Neural cell (in vitro differentiated cells): ENCODE measurements around the gene ESR2.

Experiments used
- POLR2AphosphoS5 ChIP-seq: IDR thresholded peaks from 2 replicates; pipeline ENCODE4 v1.6.1; 2012
- TF ChIP-seq, protein P1 (sequence below): fragments of 450-650 bp; IDR thresholded peaks from 2 replicates; pipeline ENCODE4 v1.5.1; 2014; ENCODE audit warnings: antibody characterized with exemption, mild to moderate bottlenecking, moderate library complexity; ENCODE audit not compliant: poor library complexity, severe bottlenecking
- TF ChIP-seq, protein P2 (sequence below): IDR thresholded peaks from 2 replicates; pipeline ENCODE4 v1.6.1; 2012; ENCODE audit warnings: borderline replicate concordance

DNA sequence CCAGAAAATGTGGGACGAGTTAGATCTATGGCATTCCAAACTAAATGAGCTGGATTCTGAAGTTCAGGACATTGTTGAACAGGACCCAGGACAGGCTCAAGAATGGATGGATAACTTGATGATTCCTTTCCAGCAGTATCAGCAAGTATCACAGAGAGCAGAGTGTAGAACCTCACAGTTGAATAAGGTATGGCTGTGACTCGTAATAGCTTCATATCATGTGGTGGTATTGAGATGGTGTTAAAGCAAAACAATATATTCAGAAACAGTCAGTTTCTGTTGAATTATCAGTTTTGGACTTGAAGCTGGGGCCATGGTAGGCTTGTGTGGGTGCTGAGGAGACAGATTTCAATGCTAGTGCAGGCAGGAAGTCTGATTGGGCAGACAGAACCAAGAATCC is 213.7 kb downstream of the ESR2 start:
- TF ChIP-seq, protein P1, sequence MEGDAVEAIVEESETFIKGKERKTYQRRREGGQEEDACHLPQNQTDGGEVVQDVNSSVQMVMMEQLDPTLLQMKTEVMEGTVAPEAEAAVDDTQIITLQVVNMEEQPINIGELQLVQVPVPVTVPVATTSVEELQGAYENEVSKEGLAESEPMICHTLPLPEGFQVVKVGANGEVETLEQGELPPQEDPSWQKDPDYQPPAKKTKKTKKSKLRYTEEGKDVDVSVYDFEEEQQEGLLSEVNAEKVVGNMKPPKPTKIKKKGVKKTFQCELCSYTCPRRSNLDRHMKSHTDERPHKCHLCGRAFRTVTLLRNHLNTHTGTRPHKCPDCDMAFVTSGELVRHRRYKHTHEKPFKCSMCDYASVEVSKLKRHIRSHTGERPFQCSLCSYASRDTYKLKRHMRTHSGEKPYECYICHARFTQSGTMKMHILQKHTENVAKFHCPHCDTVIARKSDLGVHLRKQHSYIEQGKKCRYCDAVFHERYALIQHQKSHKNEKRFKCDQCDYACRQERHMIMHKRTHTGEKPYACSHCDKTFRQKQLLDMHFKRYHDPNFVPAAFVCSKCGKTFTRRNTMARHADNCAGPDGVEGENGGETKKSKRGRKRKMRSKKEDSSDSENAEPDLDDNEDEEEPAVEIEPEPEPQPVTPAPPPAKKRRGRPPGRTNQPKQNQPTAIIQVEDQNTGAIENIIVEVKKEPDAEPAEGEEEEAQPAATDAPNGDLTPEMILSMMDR, result no peak
- no peak for TF ChIP-seq POLR2AphosphoS5
- TF ChIP-seq, protein P2, sequence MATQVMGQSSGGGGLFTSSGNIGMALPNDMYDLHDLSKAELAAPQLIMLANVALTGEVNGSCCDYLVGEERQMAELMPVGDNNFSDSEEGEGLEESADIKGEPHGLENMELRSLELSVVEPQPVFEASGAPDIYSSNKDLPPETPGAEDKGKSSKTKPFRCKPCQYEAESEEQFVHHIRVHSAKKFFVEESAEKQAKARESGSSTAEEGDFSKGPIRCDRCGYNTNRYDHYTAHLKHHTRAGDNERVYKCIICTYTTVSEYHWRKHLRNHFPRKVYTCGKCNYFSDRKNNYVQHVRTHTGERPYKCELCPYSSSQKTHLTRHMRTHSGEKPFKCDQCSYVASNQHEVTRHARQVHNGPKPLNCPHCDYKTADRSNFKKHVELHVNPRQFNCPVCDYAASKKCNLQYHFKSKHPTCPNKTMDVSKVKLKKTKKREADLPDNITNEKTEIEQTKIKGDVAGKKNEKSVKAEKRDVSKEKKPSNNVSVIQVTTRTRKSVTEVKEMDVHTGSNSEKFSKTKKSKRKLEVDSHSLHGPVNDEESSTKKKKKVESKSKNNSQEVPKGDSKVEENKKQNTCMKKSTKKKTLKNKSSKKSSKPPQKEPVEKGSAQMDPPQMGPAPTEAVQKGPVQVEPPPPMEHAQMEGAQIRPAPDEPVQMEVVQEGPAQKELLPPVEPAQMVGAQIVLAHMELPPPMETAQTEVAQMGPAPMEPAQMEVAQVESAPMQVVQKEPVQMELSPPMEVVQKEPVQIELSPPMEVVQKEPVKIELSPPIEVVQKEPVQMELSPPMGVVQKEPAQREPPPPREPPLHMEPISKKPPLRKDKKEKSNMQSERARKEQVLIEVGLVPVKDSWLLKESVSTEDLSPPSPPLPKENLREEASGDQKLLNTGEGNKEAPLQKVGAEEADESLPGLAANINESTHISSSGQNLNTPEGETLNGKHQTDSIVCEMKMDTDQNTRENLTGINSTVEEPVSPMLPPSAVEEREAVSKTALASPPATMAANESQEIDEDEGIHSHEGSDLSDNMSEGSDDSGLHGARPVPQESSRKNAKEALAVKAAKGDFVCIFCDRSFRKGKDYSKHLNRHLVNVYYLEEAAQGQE, result no peak
